B cell (primary cell): Measurements from ENCODE around the gene HCST. TPM values are rescaled to one million over a fixed set of nuclear protein-coding genes. Genes with fewer than 3 reads are reported as not detected.

Experiments
- ATAC-seq: fragments of 200-7000 bp; cut with Tn5 transposase; one replicate; pipeline ENCODE4 v1.10.0; 2021; ENCODE audit warnings: low read depth, mild to moderate bottlenecking, moderate number of reproducible peaks, moderate library complexity
- CTCF ChIA-PET: fragments of 350-600 bp; sonication (Branson Sonifier 250); formaldehyde crosslinking; loops from one replicate; lab custom pipeline; 2021; ENCODE audit warnings: antibody characterized with exemption, inconsistent platforms; lab: Charles Lee
- POLR2A ChIA-PET: fragments of 350-600 bp; sonication (Branson Sonifier 250); formaldehyde crosslinking; loops from one replicate; lab custom pipeline; 2021; ENCODE audit warnings: antibody characterized with exemption; lab: Charles Lee
- DNase-seq: peaks from one replicate; pipeline ENCODE4 v3.0.0; 2013
- H2AFZ ChIP-seq: 2 replicates; pipeline ENCODE4 v1.6.1; 2012; ENCODE audit warnings: mild to moderate bottlenecking, low read depth, low read length; ENCODE audit not compliant: insufficient read depth, poor library complexity, severe bottlenecking
- H3K27ac ChIP-seq, 2 donors: 1 replicate in 1 of 2; 2 replicates in 1 of 2; pipeline ENCODE4 v1.5.1; 2012 to 2013; ENCODE audit warnings: low read length in 2 of 2, mild to moderate bottlenecking in 2 of 2, moderate library complexity in 1 of 2
- H3K27me3 ChIP-seq, 4 experiments: fragments of 200-600 bp in 1 of 4; sonication (generic) in 1 of 4; replicated peaks in 1 of 4; 1 replicate in 2 of 4; 2 replicates in 2 of 4; pipeline versions ENCODE4 v1.6.1 to v1.7.0; 2013 to 2016; ENCODE audit warnings: low read length in 3 of 4, mild to moderate bottlenecking in 2 of 4, mixed read lengths in 1 of 4, moderate library complexity in 1 of 4; ENCODE audit not compliant: insufficient read depth in 4 of 4, control insufficient read depth in 3 of 4; ENCODE audit errors: control extremely low read depth in 1 of 4
- H3K36me3 ChIP-seq, 2 experiments: replicated peaks in 1 of 2; 1 replicate in 1 of 2; 2 replicates in 1 of 2; pipeline versions ENCODE4 v1.6.1 to v1.7.1; 2013; ENCODE audit warnings: low read length in 1 of 2; ENCODE audit not compliant: insufficient read depth in 2 of 2, control insufficient read depth in 1 of 2; ENCODE audit errors: control extremely low read depth in 1 of 2, extremely low read depth in 1 of 2
- H3K4me1 ChIP-seq, 2 donors: fragments of 200-600 bp in 1 of 2; sonication (generic) in 1 of 2; 1 replicate in 1 of 2; 2 replicates in 1 of 2; pipeline versions ENCODE4 v1.5.1 to v1.6.1; 2013 to 2017; ENCODE audit warnings: low read length in 2 of 2; ENCODE audit not compliant: control insufficient read depth in 2 of 2, insufficient read depth in 2 of 2
- H3K4me2 ChIP-seq: replicated peaks from 2 replicates; pipeline ENCODE3; 2012; ENCODE audit warnings: mild to moderate bottlenecking, low read depth, low read length; ENCODE audit not compliant: poor library complexity, severe bottlenecking
- H3K4me3 ChIP-seq, 5 experiments: fragments of 200-600 bp in 1 of 5; sonication (generic) in 1 of 5; 1 replicate in 3 of 5; 2 replicates in 2 of 5; pipeline versions ENCODE4 v1.5.1 to v1.7.0; 2011 to 2016; ENCODE audit warnings: low read length in 4 of 5, mild to moderate bottlenecking in 4 of 5, low read depth in 2 of 5, control low read depth in 1 of 5, moderate library complexity in 1 of 5; ENCODE audit not compliant: insufficient read depth in 1 of 5; ENCODE audit errors: control extremely low read depth in 1 of 5, extremely low read depth in 1 of 5
- H3K79me2 ChIP-seq: fragments of 200-600 bp; sonication (generic); one replicate; pipeline ENCODE4 v1.6.0; 2016; ENCODE audit warnings: low read length; ENCODE audit not compliant: control insufficient read depth, insufficient read depth
- H3K9ac ChIP-seq: fragments of 200-600 bp; sonication (generic); 2 replicates; pipeline ENCODE4 v1.6.1; 2017; ENCODE audit warnings: mild to moderate bottlenecking, low read length, moderate library complexity
- H3K9me3 ChIP-seq, 3 donors: one replicate each; pipeline versions ENCODE4 v1.6.1 to v1.7.1; 2013; ENCODE audit warnings: low read length in 2 of 3; ENCODE audit not compliant: control insufficient read depth in 2 of 3, insufficient read depth in 1 of 3; ENCODE audit errors: control extremely low read depth in 1 of 3
- H4K20me1 ChIP-seq: 2 replicates; pipeline ENCODE4 v1.6.0; 2012; ENCODE audit warnings: mild to moderate bottlenecking, low read length; ENCODE audit not compliant: insufficient read depth, control insufficient read depth, poor library complexity, severe bottlenecking
- H3K27ac Mint-ChIP-seq: one replicate; pipeline ENCODE4 v1.8.0; 2021; ENCODE audit warnings: mixed read lengths
- H3K27me3 Mint-ChIP-seq: one replicate; pipeline ENCODE4 v1.8.0; 2021; ENCODE audit warnings: mixed read lengths
- H3K4me1 Mint-ChIP-seq: one replicate; pipeline ENCODE4 v1.8.0; 2021; ENCODE audit warnings: mixed read lengths
- H3K4me3 Mint-ChIP-seq: one replicate; pipeline ENCODE4 v1.8.0; 2021; ENCODE audit warnings: mixed read lengths
- H3K9me3 Mint-ChIP-seq: one replicate; pipeline ENCODE4 v1.8.0; 2022; ENCODE audit warnings: mixed read lengths; ENCODE audit not compliant: insufficient read depth
- EZH2 ChIP-seq: IDR thresholded peaks from 2 replicates; pipeline ENCODE4 v1.6.1; 2012; ENCODE audit warnings: borderline replicate concordance, low read depth, mild to moderate bottlenecking, moderate library complexity, low read length; ENCODE audit not compliant: insufficient read depth, poor library complexity, severe bottlenecking
- WGBS: methylation state at CpG from one replicate; pipeline ENCODE4 v1.1.5; 2013; ENCODE audit warnings: missing lambda C conversion rate; ENCODE audit not compliant: insufficient coverage; 5-methylcytosine and 5-hydroxymethylcytosine counted together
- intact Hi-C: fragments of 100-400 bp; cut with micrococcal nuclease; formaldehyde crosslinking; loops from one replicate; pipeline ENCODE4 v1.10.0; 2022
- polyA plus RNA-seq: library from polyadenylated mRNA; depleted of rRNA; stranded (reverse); fragments of >200 nt; gene quantifications from 2 replicates; pipeline ENCODE4 v1.2.3, GENCODE V29; 2012
- total RNA-seq, 2 donors: library from RNA; stranded (reverse); fragments of 120-200 nt in 1 of 2; gene quantifications; 1 replicate in 1 of 2; 2 replicates in 1 of 2; pipeline versions ENCODE4 v1.2.3 to v1.2.4, GENCODE V29; 2013 to 2022
- TF ChIP-seq, protein P1 (sequence below): fragments of 200-600 bp; IDR thresholded peaks from one replicate; pipeline ENCODE4 v1.8.0; 2022; ENCODE audit warnings: antibody characterized with exemption, mild to moderate bottlenecking

Gene HCST
- total and polyA plus RNA-seq, 2 donors (not counting 1 experiment from before 2014, with no cell fraction given): 4.8 to 40.6 TPM

DNA sequence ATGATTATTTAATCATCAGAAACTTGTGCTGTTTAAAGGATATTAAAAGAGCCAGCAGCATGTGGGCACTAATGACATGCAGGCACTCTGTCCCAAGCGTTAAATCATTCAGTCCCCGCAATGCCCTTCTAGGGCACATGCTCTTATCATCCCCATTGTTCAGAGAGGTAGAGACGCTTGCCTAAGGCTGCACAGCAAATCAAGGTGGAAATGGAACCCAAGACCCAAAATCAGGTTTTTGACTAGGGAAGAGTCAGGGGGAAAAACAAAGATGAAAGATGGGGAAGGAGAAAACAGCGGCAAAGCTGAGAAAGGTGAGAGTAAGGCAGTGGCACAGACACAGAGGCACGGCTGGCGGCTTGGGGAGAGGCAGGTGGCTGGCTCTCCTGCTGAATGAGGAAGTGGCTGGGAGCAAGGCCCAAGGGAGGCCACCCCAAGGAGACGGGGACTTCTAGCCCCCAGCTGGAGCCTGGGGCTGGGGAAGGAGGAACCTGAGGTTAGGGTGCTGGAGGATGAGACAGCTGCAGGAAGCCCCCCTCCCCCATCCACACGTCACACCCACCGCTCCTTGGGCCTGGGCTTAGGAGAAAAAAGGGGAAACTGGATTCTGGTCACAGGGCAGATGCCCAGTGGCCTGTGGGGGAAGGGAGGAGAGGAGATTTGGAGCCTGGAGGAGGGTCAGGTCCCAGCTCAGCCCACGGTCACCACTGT is 6.8 kb downstream of the HCST start:
- 21% methylated on average over 6 of the region's 10 CpGs for WGBS
- H3K9me3 ChIP-seq: no peaks in the 10 kb centered on the region
- peaks cover 61% of the 10 kb centered on the region for H3K4me1 Mint-ChIP-seq
- no peaks in the 10 kb centered on the region for H3K79me2 ChIP-seq
- no peak overlapping the region for H2AFZ ChIP-seq
- peak overlapping the region; percentile 68 for H3K4me3 Mint-ChIP-seq
- DNase-seq: peak; percentile 94
- ChIA-PET POLR2A (interaction anchor here (1.0 to 1.7 kb wide), 5 partner anchors 9 to 161 kb away, joined by 3 to 10 read pairs (median 4); partner anchors contain the start of genes LIN37 and NFKBID), CTCF (interaction anchor here (0.8 to 1.7 kb wide), 5 partner anchors 8 to 27 kb away, joined by 3 to 7 read pairs (median 5); partner anchors contain the start of gene NFKBID)
- ATAC-seq: peak; percentile 85
- H3K4me3 ChIP-seq: peak overlapping the region in 3 of 5 experiments; percentile 4 to 33 (median 7)
- no peak overlapping the region for H3K9ac ChIP-seq
- peak overlapping the region; percentile 66 for H3K4me2 ChIP-seq
- TF ChIP-seq, protein P1, sequence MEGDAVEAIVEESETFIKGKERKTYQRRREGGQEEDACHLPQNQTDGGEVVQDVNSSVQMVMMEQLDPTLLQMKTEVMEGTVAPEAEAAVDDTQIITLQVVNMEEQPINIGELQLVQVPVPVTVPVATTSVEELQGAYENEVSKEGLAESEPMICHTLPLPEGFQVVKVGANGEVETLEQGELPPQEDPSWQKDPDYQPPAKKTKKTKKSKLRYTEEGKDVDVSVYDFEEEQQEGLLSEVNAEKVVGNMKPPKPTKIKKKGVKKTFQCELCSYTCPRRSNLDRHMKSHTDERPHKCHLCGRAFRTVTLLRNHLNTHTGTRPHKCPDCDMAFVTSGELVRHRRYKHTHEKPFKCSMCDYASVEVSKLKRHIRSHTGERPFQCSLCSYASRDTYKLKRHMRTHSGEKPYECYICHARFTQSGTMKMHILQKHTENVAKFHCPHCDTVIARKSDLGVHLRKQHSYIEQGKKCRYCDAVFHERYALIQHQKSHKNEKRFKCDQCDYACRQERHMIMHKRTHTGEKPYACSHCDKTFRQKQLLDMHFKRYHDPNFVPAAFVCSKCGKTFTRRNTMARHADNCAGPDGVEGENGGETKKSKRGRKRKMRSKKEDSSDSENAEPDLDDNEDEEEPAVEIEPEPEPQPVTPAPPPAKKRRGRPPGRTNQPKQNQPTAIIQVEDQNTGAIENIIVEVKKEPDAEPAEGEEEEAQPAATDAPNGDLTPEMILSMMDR: no peak
- TF ChIP-seq EZH2: no peak
- H3K4me1 ChIP-seq: peaks cover 42 to 64% of the 10 kb centered on the region in 2 donors
- H3K27me3 Mint-ChIP-seq: no peaks in the 10 kb centered on the region
- H3K27me3 ChIP-seq: no peaks in the 10 kb centered on the region
- no peaks in the 10 kb centered on the region for H3K36me3 ChIP-seq
- H3K27ac ChIP-seq: peak overlapping the region; percentile 87
- H3K27ac Mint-ChIP-seq: peak overlapping the region; percentile 87
- intact Hi-C loops: loop anchor here (1.0 to 10.0 kb wide), 2 partner anchors 19 to 194 kb away; partner anchors contain the start of gene KMT2B
- no peaks in the 10 kb centered on the region for H4K20me1 ChIP-seq
- no peaks in the 10 kb centered on the region for H3K9me3 Mint-ChIP-seq

DNA sequence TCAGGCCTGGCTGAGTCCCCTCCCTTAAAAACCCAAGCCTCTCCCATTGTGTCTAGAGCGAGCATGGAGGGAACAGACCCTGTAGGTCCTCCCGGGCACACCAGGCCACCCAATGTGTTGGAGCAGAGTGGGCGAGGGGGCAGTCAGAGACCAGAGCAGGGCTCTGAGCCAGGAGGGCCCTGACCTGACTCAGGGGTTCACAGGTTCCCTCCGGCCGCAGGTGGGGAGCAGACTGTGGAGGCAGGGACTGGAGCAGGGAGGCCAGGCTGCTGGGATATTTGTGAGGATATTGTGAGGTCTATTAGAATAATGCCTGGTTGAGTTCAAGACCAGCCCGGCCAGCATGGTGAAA is 7.3 kb downstream of the HCST start:
- intact Hi-C loops: loop anchor here (1.0 to 10.0 kb wide), 2 partner anchors 19 to 195 kb away; partner anchors contain the start of gene KMT2B
- H3K4me2 ChIP-seq: peak overlapping the region; percentile 66
- no peak overlapping the region for H2AFZ ChIP-seq
- H3K27me3 Mint-ChIP-seq: no peaks in the 10 kb centered on the region
- no peaks in the 10 kb centered on the region for H3K27me3 ChIP-seq
- peaks cover 37 to 61% of the 10 kb centered on the region in 2 donors for H3K4me1 ChIP-seq
- CTCF ChIA-PET: interaction anchor here (0.8 to 1.7 kb wide), 5 partner anchors 9 to 28 kb away, joined by 3 to 7 read pairs (median 5); partner anchors contain the start of gene NFKBID
- H3K27ac Mint-ChIP-seq: peak overlapping the region; percentile 87
- H3K27ac ChIP-seq: peak overlapping the region; percentile 87
- no peaks in the 10 kb centered on the region for H3K36me3 ChIP-seq
- TF ChIP-seq EZH2: no peak
- TF ChIP-seq, protein P1: no peak
- H3K4me3 ChIP-seq: peak overlapping the region in 2 of 5 experiments; percentile 4 to 33
- DNase-seq (no peak), ATAC-seq (no peak)
- H3K4me3 Mint-ChIP-seq: peak overlapping the region; percentile 68
- WGBS: 32% methylated on average over 6 of the region's 6 CpGs
- H3K9me3 ChIP-seq: no peaks in the 10 kb centered on the region
- no peaks in the 10 kb centered on the region for H3K9me3 Mint-ChIP-seq
- no peaks in the 10 kb centered on the region for H3K79me2 ChIP-seq
- H4K20me1 ChIP-seq: no peaks in the 10 kb centered on the region
- peaks cover 56% of the 10 kb centered on the region for H3K4me1 Mint-ChIP-seq
- no peak overlapping the region for H3K9ac ChIP-seq
- POLR2A ChIA-PET: interaction anchor here (1.0 to 1.7 kb wide), 5 partner anchors 9 to 162 kb away, joined by 3 to 10 read pairs (median 4); partner anchors contain the start of genes LIN37 and NFKBID
